HepG2 (cell line): Measurements from ENCODE around the gene RPRML. TPM values are rescaled to one million over a fixed set of nuclear protein-coding genes. Genes with fewer than 3 reads are reported as not detected.

ENCODE experiments used
- ATAC-seq: fragments of 200-7000 bp; cut with Tn5 transposase; 3 replicates; pipeline ENCODE4 v1.9.1; 2020; ENCODE audit warnings: mild to moderate bottlenecking, moderate library complexity
- BruUV-seq: library from RNA; stranded (reverse); fragments of 400-500 nt; replicated peaks from 2 replicates; lab custom pipeline; 2021; lab: Mats Ljungman, UMichigan
- CTCF ChIA-PET: fragments of 300-600 bp; formaldehyde crosslinking; extraction: SDS; loops from one replicate; lab custom pipeline; 2021; ENCODE audit warnings: low total read pairs, inconsistent platforms, low intra/inter-chr PET ratio; lab: Yijun Ruan, JAX
- POLR2A ChIA-PET: fragments of 350-600 bp; sonication (Branson Sonifier 250); formaldehyde crosslinking; loops from one replicate; lab custom pipeline; 2020; ENCODE audit warnings: antibody characterized with exemption, inconsistent platforms; lab: Yijun Ruan, JAX
- DNase-seq: peaks from one replicate; pipeline ENCODE4 v3.0.0-alpha.2; 2015; ENCODE audit warnings: low spot score
- FAIRE-seq: peaks from 3 replicates; lab custom pipeline; 2011; peaks lifted over from hg19 to GRCh38; lab: Jason Lieb, UNC
- H2AFZ ChIP-seq: one replicate; pipeline ENCODE4 v1.6.1; 2011; ENCODE audit warnings: low read length, inconsistent platforms
- H3K27ac ChIP-seq: fragments of 300-600 bp; 3 replicates; pipeline ENCODE4 v1.8.0; 2011; ENCODE audit warnings: mixed run types, mild to moderate bottlenecking, mixed read lengths, low read length, inconsistent platforms; ENCODE audit not compliant: insufficient read depth; ENCODE audit errors: extremely low read length
- H3K27me3 ChIP-seq, 2 experiments: fragments of 200-600 bp in 1 of 2; 2 replicates in 1 of 2; 3 replicates in 1 of 2; pipeline versions ENCODE4 v1.6.0 to v1.8.0; 2011; ENCODE audit warnings: low read length in 2 of 2, mild to moderate bottlenecking in 2 of 2, moderate library complexity in 2 of 2, inconsistent platforms in 1 of 2; ENCODE audit not compliant: insufficient read depth in 2 of 2, control insufficient read depth in 1 of 2
- H3K36me3 ChIP-seq, 2 experiments: fragments of 200-600 bp in 1 of 2; replicated peaks in 1 of 2; 2 replicates in 1 of 2; 3 replicates in 1 of 2; pipeline versions ENCODE4 v1.5.1 to v1.8.0; 2011; ENCODE audit warnings: low read length in 2 of 2, inconsistent platforms in 1 of 2; ENCODE audit not compliant: insufficient read depth in 2 of 2, control insufficient read depth in 1 of 2
- H3K4me1 ChIP-seq: 2 replicates; pipeline ENCODE4 v1.5.1; 2012; ENCODE audit warnings: low read length, inconsistent platforms; ENCODE audit not compliant: insufficient read depth
- H3K4me2 ChIP-seq: 2 replicates; pipeline ENCODE4 v1.6.0; 2011; ENCODE audit warnings: low read depth, low read length, inconsistent platforms
- H3K4me3 ChIP-seq, 3 experiments: fragments of 200-600 bp in 1 of 3; sonication (generic), shearing (Covaris generic) in 1 of 3; replicated peaks in 1 of 3; 2 replicates each; pipeline ENCODE4 v1.5.1; 2011 to 2016; ENCODE audit warnings: low read length in 3 of 3, inconsistent platforms in 2 of 3, low read depth in 2 of 3, mild to moderate bottlenecking in 2 of 3, control low read depth in 1 of 3, mixed read lengths in 1 of 3; ENCODE audit not compliant: insufficient read depth in 1 of 3
- H3K79me2 ChIP-seq: one replicate; pipeline ENCODE4 v1.6.1; 2011; ENCODE audit warnings: low read length, inconsistent platforms; ENCODE audit not compliant: insufficient read depth
- H3K9ac ChIP-seq: 2 replicates; pipeline ENCODE4 v1.6.0; 2011; ENCODE audit warnings: mild to moderate bottlenecking, low read depth, low read length, inconsistent platforms; ENCODE audit not compliant: insufficient read depth
- H3K9me3 ChIP-seq: 2 replicates; pipeline ENCODE4 v1.5.1; 2012; ENCODE audit warnings: mild to moderate bottlenecking, low read length
- H4K20me1 ChIP-seq: 2 replicates; pipeline ENCODE4 v1.6.0; 2011; ENCODE audit warnings: inconsistent platforms, mild to moderate bottlenecking, low read length, moderate library complexity; ENCODE audit not compliant: insufficient read depth
- CEBPB ChIP-seq: IDR thresholded peaks from 2 replicates; pipeline ENCODE4 v1.6.1; 2011; ENCODE audit warnings: low read depth, low read length, improper control_type of control experiment, borderline replicate concordance
- HNF4A ChIP-seq: sonication (generic); formaldehyde crosslinking; IDR thresholded peaks from 2 replicates; pipeline ENCODE4 v1.4.0; 2020; ENCODE audit warnings: missing genetic modification reagents
- HNRNPLL ChIP-seq: fragments of 200-400 bp; formaldehyde crosslinking; IDR thresholded peaks from 2 replicates; pipeline ENCODE4 v1.6.1; 2017; ENCODE audit warnings: mild to moderate bottlenecking, low read depth, low read length; ENCODE audit not compliant: poor library complexity, severe bottlenecking
- KDM1A ChIP-seq: IDR thresholded peaks from 2 replicates; pipeline ENCODE4 v1.6.1; 2016; ENCODE audit warnings: missing compliant biosample characterization
- NFRKB ChIP-seq: fragments of 450-650 bp; IDR thresholded peaks from 2 replicates; pipeline ENCODE4 v1.6.1; 2017
- NFYC ChIP-seq: IDR thresholded peaks from 2 replicates; pipeline ENCODE4 v1.6.1; 2016; ENCODE audit warnings: missing genetic modification reagents, missing compliant biosample characterization
- PCBP1 ChIP-seq: fragments of 200-400 bp; formaldehyde crosslinking; IDR thresholded peaks from 2 replicates; pipeline ENCODE4 v1.6.1; 2017; ENCODE audit warnings: mild to moderate bottlenecking, low read depth, low read length, borderline replicate concordance
- PHF21A ChIP-seq: sonication (generic); formaldehyde crosslinking; IDR thresholded peaks from 2 replicates; pipeline ENCODE4 v1.5.0; 2020; ENCODE audit warnings: mild to moderate bottlenecking, missing genetic modification reagents
- ZBTB21 ChIP-seq: sonication (generic); formaldehyde crosslinking; IDR thresholded peaks from 2 replicates; pipeline ENCODE4 v1.4.0; 2020; ENCODE audit warnings: missing genetic modification reagents
- ZNF441 ChIP-seq: sonication (generic); formaldehyde crosslinking; IDR thresholded peaks from 2 replicates; pipeline ENCODE4 v1.7.0; 2021; ENCODE audit warnings: missing genetic modification reagents, borderline replicate concordance
- ZNF550 ChIP-seq: sonication (generic); formaldehyde crosslinking; IDR thresholded peaks from 2 replicates; pipeline ENCODE4 v1.4.0; 2020; ENCODE audit warnings: mild to moderate bottlenecking, missing genetic modification reagents, borderline replicate concordance
- ZNF674 ChIP-seq: sonication (generic); formaldehyde crosslinking; IDR thresholded peaks from 2 replicates; pipeline ENCODE4 v1.5.0; 2020; ENCODE audit warnings: low read depth, mild to moderate bottlenecking, missing genetic modification reagents
- ZSCAN12 ChIP-seq: sonication (generic); formaldehyde crosslinking; IDR thresholded peaks from 2 replicates; pipeline ENCODE4 v1.9.0; 2021; ENCODE audit warnings: mild to moderate bottlenecking, missing genetic modification reagents
- WGBS: methylation state at CpG from one replicate; pipeline ENCODE4 v1.1.6; 2017; ENCODE audit warnings: low lambda C conversion rate; 5-methylcytosine and 5-hydroxymethylcytosine counted together
- in situ Hi-C: cut with HindIII; loops from 2 replicates; pipeline ENCODE4 v1.10.0; 2017; ENCODE audit warnings: low pct_unique_long_range_greater_than_20kb; ENCODE audit not compliant: extremely low pct_ligation_motif_present
- intact Hi-C: fragments of 100-400 bp; cut with micrococcal nuclease; formaldehyde crosslinking; loops from one replicate; pipeline ENCODE4 v1.10.0; 2022; ENCODE audit not compliant: unreplicated experiment
- polyA plus RNA-seq, 8 experiments: library from polyadenylated mRNA; depleted of rRNA in 3 of 8; stranded (reverse) in 7 of 8; unstranded in 1 of 8; fragments of >200 nt; fragmentation: Illumina TruSeq in 4 of 8; extraction: Trizol in 4 of 8; gene quantifications; 2 replicates each; pipeline versions ENCODE4 v1.2.1 to v1.2.3, GENCODE V29; 2011 to 2016; ENCODE audit warnings: low read depth in 4 of 8, missing spikeins in 1 of 8, mixed read lengths in 1 of 8; ENCODE audit not compliant: insufficient read depth in 1 of 8
- total RNA-seq, 5 experiments: library from RNA; depleted of rRNA; stranded (reverse); fragments of >200 nt; fragmentation: Illumina TruSeq; extraction: Trizol; gene quantifications; 2 replicates each; pipeline ENCODE4 v1.2.3, GENCODE V29; 2016; ENCODE audit warnings: low read depth in 1 of 5
- TF ChIP-seq, protein P1 (sequence below): sonication (generic); formaldehyde crosslinking; IDR thresholded peaks from 2 replicates; pipeline ENCODE4 v1.4.0; 2020; ENCODE audit warnings: missing genetic modification reagents, borderline replicate concordance
- TF ChIP-seq, protein P2 (sequence below): sonication (generic); formaldehyde crosslinking; IDR thresholded peaks from 2 replicates; pipeline ENCODE4; 2020; ENCODE audit warnings: missing genetic modification reagents, mild to moderate bottlenecking, borderline replicate concordance

RPRML gene
- total and polyA plus RNA-seq, 2 of the 13 experiments (the other 11 are each of a cell fraction or from before 2014, with no cell fraction given), result not detected

DNA sequence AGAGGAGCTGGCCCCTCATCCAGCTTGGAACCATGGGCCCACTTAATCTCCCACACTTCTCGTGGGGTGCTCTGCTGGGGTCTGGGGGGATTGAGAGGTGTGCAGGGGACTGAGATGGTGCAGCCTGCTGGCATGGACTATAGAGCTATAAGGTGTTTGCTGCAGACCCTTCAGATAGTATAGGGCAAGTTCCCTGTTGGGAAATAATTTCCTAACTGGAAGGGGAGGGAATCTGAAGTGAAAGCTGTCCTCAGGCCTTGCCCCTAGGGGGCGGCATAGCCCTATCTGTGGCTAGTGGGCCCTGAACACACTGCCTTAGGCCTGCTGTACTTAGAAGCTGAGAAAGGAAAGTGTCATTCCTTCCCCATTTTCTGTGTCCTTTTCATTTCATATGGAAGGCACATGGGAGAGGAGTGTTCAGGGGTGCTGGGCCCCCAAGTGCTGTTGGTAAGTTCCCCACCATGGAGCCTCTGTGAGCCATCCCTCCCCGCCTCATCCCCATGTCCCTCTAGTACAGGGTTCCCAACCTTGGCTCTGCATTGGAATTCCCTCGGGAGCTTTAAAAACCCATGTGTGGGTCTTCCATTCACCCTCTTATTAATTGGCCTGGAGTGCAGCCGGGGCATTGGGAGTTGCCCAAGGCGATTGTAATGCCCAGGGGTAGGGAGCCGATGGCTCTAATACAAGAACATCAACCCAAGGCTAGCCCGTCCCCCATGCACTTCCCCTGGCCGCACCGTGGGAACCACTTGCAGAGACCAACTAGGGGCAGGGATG, 36.4 kb downstream of the RPRML start (continued):
- TF ChIP-seq CEBPB, result peak; percentile 70

DNA sequence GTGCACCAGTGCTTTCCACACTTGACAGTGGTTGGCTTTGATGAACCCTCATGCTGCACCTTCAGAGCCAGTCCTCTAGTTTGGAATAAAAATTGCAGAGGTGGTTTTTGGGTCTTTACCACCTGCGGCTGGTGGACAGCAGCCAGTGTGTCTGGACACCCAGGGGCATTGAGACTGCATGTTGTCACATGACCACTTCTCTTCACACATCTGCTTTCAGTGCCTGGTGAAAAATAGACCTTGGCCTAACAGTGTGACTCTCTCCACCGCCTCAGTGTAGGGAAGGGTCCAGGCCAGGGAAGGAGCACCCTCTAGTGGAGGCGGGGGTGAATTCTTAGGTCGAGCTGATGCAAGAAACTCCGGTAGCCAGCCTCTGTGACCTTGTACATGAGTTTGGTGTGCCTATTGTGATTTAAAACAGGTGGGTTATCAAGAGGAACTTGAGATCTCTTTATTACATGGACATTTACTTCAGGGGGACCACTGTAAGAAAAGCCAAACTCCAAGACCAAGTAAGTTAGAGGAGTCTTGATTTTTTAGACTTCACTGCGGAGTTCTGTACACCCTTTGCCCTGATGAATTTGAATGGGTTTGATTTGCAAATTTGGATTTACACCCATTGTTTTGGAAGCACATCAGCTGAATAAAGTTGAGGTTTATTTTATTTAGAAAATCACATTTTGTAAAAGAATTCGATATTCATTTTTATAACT, 38.2 kb downstream of the RPRML start:
- H3K4me1 ChIP-seq, result peaks cover 40% of the 10 kb centered on the region
- H3K9me3 ChIP-seq, result no peaks in the 10 kb centered on the region
- in situ Hi-C loops (loop anchor here (5.0 kb wide), 2 partner anchors 61 to 89 kb away; partner anchors contain the start of gene WNT9B), intact Hi-C loops (loop anchor here (2.0 kb wide), 2 partner anchors 64 to 100 kb away; no protein-coding TSS in a partner anchor)
- no peaks in the 10 kb centered on the region for H4K20me1 ChIP-seq
- WGBS, result 39% methylated on average over 7 of the region's 7 CpGs
- H3K27ac ChIP-seq, result no peak overlapping the region
- ChIA-PET POLR2A (no interaction called here), CTCF (interaction anchor here (1.3 to 2.1 kb wide), 2 partner anchors 61 to 99 kb away, joined by 6 to 18 read pairs; no protein-coding TSS in a partner anchor)
- ATAC-seq (peak; percentile 64), DNase-seq (peak; percentile 85), FAIRE-seq (peak; percentile 92)
- no peak overlapping the region for H3K4me2 ChIP-seq
- peaks cover 29 to 43% of the 10 kb centered on the region in 2 experiments for H3K36me3 ChIP-seq
- H3K9ac ChIP-seq, result no peak overlapping the region
- H2AFZ ChIP-seq, result no peak overlapping the region
- no peaks in the 10 kb centered on the region for H3K27me3 ChIP-seq
- no TSS peak for BruUV-seq
- no peak overlapping the region for H3K4me3 ChIP-seq
- no peaks in the 10 kb centered on the region for H3K79me2 ChIP-seq
- TF ChIP-seq HNRNPLL (no peak), ZNF441 (CRISPR knock-in tag) (no peak), HNF4A (CRISPR knock-in tag) (peak; percentile 60), NFYC (CRISPR knock-in tag) (0 out of 2 replicates have a peak, but pooled peaks have one; percentile 3), ZSCAN12 (no peak), NFRKB (no peak), PHF21A (CRISPR knock-in tag) (no peak), ZBTB21 (no peak), ZNF674 (CRISPR knock-in tag) (no peak), ZNF550 (CRISPR knock-in tag) (no peak), KDM1A (CRISPR knock-in tag) (no peak), PCBP1 (no peak)
- TF ChIP-seq, protein P1, sequence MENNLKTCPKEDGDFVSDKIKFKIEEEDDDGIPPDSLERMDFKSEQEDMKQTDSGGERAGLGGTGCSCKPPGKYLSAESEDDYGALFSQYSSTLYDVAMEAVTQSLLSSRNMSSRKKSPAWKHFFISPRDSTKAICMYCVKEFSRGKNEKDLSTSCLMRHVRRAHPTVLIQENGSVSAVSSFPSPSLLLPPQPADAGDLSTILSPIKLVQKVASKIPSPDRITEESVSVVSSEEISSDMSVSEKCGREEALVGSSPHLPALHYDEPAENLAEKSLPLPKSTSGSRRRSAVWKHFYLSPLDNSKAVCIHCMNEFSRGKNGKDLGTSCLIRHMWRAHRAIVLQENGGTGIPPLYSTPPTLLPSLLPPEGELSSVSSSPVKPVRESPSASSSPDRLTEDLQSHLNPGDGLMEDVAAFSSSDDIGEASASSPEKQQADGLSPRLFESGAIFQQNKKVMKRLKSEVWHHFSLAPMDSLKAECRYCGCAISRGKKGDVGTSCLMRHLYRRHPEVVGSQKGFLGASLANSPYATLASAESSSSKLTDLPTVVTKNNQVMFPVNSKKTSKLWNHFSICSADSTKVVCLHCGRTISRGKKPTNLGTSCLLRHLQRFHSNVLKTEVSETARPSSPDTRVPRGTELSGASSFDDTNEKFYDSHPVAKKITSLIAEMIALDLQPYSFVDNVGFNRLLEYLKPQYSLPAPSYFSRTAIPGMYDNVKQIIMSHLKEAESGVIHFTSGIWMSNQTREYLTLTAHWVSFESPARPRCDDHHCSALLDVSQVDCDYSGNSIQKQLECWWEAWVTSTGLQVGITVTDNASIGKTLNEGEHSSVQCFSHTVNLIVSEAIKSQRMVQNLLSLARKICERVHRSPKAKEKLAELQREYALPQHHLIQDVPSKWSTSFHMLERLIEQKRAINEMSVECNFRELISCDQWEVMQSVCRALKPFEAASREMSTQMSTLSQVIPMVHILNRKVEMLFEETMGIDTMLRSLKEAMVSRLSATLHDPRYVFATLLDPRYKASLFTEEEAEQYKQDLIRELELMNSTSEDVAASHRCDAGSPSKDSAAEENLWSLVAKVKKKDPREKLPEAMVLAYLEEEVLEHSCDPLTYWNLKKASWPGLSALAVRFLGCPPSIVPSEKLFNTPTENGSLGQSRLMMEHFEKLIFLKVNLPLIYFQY, result peak; percentile 40; the same call in 1 of the 2 replicates
- TF ChIP-seq, protein P2, sequence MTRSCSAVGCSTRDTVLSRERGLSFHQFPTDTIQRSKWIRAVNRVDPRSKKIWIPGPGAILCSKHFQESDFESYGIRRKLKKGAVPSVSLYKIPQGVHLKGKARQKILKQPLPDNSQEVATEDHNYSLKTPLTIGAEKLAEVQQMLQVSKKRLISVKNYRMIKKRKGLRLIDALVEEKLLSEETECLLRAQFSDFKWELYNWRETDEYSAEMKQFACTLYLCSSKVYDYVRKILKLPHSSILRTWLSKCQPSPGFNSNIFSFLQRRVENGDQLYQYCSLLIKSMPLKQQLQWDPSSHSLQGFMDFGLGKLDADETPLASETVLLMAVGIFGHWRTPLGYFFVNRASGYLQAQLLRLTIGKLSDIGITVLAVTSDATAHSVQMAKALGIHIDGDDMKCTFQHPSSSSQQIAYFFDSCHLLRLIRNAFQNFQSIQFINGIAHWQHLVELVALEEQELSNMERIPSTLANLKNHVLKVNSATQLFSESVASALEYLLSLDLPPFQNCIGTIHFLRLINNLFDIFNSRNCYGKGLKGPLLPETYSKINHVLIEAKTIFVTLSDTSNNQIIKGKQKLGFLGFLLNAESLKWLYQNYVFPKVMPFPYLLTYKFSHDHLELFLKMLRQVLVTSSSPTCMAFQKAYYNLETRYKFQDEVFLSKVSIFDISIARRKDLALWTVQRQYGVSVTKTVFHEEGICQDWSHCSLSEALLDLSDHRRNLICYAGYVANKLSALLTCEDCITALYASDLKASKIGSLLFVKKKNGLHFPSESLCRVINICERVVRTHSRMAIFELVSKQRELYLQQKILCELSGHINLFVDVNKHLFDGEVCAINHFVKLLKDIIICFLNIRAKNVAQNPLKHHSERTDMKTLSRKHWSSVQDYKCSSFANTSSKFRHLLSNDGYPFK, result no peak
